AG09309 (cell line): ENCODE results near the gene SASH3.
A peak's percentile ranks its signal among the peaks of the same experiment; 100 is the strongest.

Experiments used
- DNase-seq: peaks from one replicate; pipeline ENCODE4 v3.0.0-alpha.2; 2010; ENCODE audit warnings: low read depth
- H3K4me3 ChIP-seq: 2 replicates; pipeline ENCODE4 v1.5.1; 2011; ENCODE audit warnings: mild to moderate bottlenecking, low read depth, low read length, moderate library complexity; ENCODE audit not compliant: control insufficient read depth
- CTCF ChIP-seq: IDR thresholded peaks from 2 replicates; pipeline ENCODE4 v1.5.1; 2011; ENCODE audit warnings: mild to moderate bottlenecking, low read depth, low read length, inconsistent platforms; ENCODE audit not compliant: insufficient read depth, control insufficient read depth; ENCODE audit errors: missing control alignments

The SASH3 gene

GRCh38 chrX:129808158-129808828 is 28.5 kb downstream of the SASH3 start:
- H3K4me3 ChIP-seq: no peak overlapping the region
- peak; percentile 20 for DNase-seq
- no peak for TF ChIP-seq CTCF

- no peak for TF ChIP-seq CTCF
- H3K4me3 ChIP-seq: no peak overlapping the region
- DNase-seq: no peak
Observed at GRCh38 chrX:129808829-129809796, 29.4 kb downstream of the SASH3 start.

- no peak for DNase-seq
- no peak for TF ChIP-seq CTCF
- H3K4me3 ChIP-seq: no peak overlapping the region
Observed at GRCh38 chrX:129813662-129814368, 34.1 kb downstream of the SASH3 start.

GRCh38 chrX:129818123-129818522 is 38.4 kb downstream of the SASH3 start:
- DNase-seq: no peak
- TF ChIP-seq CTCF: no peak
- H3K4me3 ChIP-seq: no peak overlapping the region

GRCh38 chrX:129823115-129823514 is 43.4 kb downstream of the SASH3 start:
- H3K4me3 ChIP-seq: no peak overlapping the region
- TF ChIP-seq CTCF: peak; percentile 60
- no peak for DNase-seq

- no peak for TF ChIP-seq CTCF
- DNase-seq: no peak
- no peak overlapping the region for H3K4me3 ChIP-seq
Observed at GRCh38 chrX:129823522-129823921, 43.8 kb downstream of the SASH3 start.
